Measurements from ENCODE around the gene PCNX2.

DNA sequence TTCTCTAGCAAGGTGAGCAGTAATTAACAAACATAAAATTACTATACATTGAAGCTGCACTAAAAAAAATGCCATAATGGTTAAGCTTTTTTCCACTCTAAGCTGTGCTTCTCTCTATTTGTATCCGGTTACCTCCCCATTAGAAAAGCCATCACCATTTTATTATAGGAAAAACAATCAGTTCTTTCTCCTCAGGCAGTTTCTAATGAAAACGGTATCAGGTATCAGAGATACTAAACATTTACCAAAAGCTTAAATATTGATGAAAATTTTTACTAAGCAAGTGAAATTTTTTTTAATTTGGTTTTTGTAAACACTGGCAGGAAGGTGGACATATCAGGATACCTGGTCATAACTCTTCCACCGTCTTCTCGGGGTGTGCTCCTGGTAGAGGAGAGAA is 330.9 kb downstream of the PCNX2 start:
- TF ChIP-seq CTCF (IDR thresholded peaks at IDR 0.05) (no peak), POLR2A (IDR thresholded peaks at IDR 0.05) (no peak)

Measured in lower leg skin (tissue), 3 donors.